ENCODE measurements around the gene RASAL2. TPM values are rescaled to one million over a fixed set of nuclear protein-coding genes. Genes with fewer than 3 reads are reported as not detected.
"Not testable (repeated sequence)": the region's sequence is repeated elsewhere in the genome, so short reads cannot be mapped to it uniquely, and the experiment has no call there.

RASAL2 gene
- total RNA-seq, 1 donor from 2014 or later: 24.3 TPM

GRCh38 chr1:178500936-178501554 lies 407.1 kb downstream of the RASAL2 start:
- no peak for DNase-seq (ENCODE audit: low read depth)

GRCh38 chr1:178501705-178502329 lies 407.9 kb downstream of the RASAL2 start:
- peak; percentile 84 for DNase-seq (ENCODE audit: low read depth)

GRCh38 chr1:178502330-178502714 lies 408.4 kb downstream of the RASAL2 start:
- DNase-seq (ENCODE audit: low read depth): no peak

GRCh38 chr1:178502856-178503255 lies 409.0 kb downstream of the RASAL2 start:
- no peak for DNase-seq (ENCODE audit: low read depth)

- DNase-seq (ENCODE audit: low read depth): not testable (repeated sequence)
Observed at GRCh38 chr1:178503316-178503715, 409.4 kb downstream of the RASAL2 start.

GRCh38 chr1:178503849-178504248 lies 409.9 kb downstream of the RASAL2 start:
- no peak for DNase-seq (ENCODE audit: low read depth)

- DNase-seq (ENCODE audit: low read depth): no peak
Observed at GRCh38 chr1:178504286-178504685, 410.4 kb downstream of the RASAL2 start.

- DNase-seq (ENCODE audit: low read depth): no peak
Observed at GRCh38 chr1:178506177-178506576, 412.3 kb downstream of the RASAL2 start.

GRCh38 chr1:178506669-178507068 lies 412.8 kb downstream of the RASAL2 start:
- no peak for DNase-seq (ENCODE audit: low read depth)

- no peak for DNase-seq (ENCODE audit: low read depth)
Observed at GRCh38 chr1:178509414-178510007, 415.6 kb downstream of the RASAL2 start.

- DNase-seq (ENCODE audit: low read depth): no peak
Observed at GRCh38 chr1:178510155-178510554, 416.3 kb downstream of the RASAL2 start.

GRCh38 chr1:178512566-178513277 lies 418.8 kb downstream of the RASAL2 start, which contains the start of gene TEX35:
Gene TEX35 (plus strand): TSS chr1:178513109. CDS start chr1:178513189, 80 bp downstream.
- no peak for DNase-seq (ENCODE audit: low read depth)

GRCh38 chr1:178513278-178513983 lies 419.5 kb downstream of the RASAL2 start:
- DNase-seq (ENCODE audit: low read depth): no peak

GRCh38 chr1:178516110-178516509 lies 422.2 kb downstream of the RASAL2 start:
- no peak for DNase-seq (ENCODE audit: low read depth)

GRCh38 chr1:178518894-178519293 lies 425.0 kb downstream of the RASAL2 start:
- DNase-seq (ENCODE audit: low read depth): no peak

GRCh38 chr1:178520803-178521202 lies 426.9 kb downstream of the RASAL2 start:
- DNase-seq (ENCODE audit: low read depth): no peak

- no peak for DNase-seq (ENCODE audit: low read depth)
Observed at GRCh38 chr1:178521241-178521640, 427.3 kb downstream of the RASAL2 start.

GRCh38 chr1:178527117-178527516 lies 433.2 kb downstream of the RASAL2 start:
- no peak for DNase-seq (ENCODE audit: low read depth)

- DNase-seq (ENCODE audit: low read depth): no peak
Observed at GRCh38 chr1:178528228-178528952, 434.5 kb downstream of the RASAL2 start.

GRCh38 chr1:178528953-178529335 lies 435.0 kb downstream of the RASAL2 start:
- DNase-seq (ENCODE audit: low read depth): no peak

Measured in myocyte (in vitro differentiated cells).